GM18867 (cell line): Measurements from ENCODE around the gene TASP1.

Experiments used
- ATAC-seq: cut with Tn5 transposase; IDR thresholded peaks from one replicate; pipeline ENCODE4 v1.9.1; 2021; ENCODE audit warnings: mild to moderate bottlenecking, moderate library complexity; ENCODE audit not compliant: unreplicated experiment

TASP1 gene

GRCh38 chr20:13355941-13356486 lies 282.7 kb downstream of the TASP1 start:
- no peak for ATAC-seq

GRCh38 chr20:13355411-13355810 lies 283.3 kb downstream of the TASP1 start:
- ATAC-seq, result no peak

- no peak for ATAC-seq
Observed at GRCh38 chr20:13353261-13353945, 285.3 kb downstream of the TASP1 start.

- ATAC-seq, result no peak
Observed at GRCh38 chr20:13349235-13349604, 289.5 kb downstream of the TASP1 start.

- no peak for ATAC-seq
Observed at GRCh38 chr20:13348311-13349234, 290.2 kb downstream of the TASP1 start.

- ATAC-seq, result no peak
Observed at GRCh38 chr20:13344671-13345070, 294.1 kb downstream of the TASP1 start.

GRCh38 chr20:13342469-13343242 lies 296.1 kb downstream of the TASP1 start:
- ATAC-seq, result no peak

GRCh38 chr20:13341737-13342393 lies 296.9 kb downstream of the TASP1 start:
- peak; percentile 43 for ATAC-seq

- no peak for ATAC-seq
Observed at GRCh38 chr20:13340088-13340487, 298.6 kb downstream of the TASP1 start.
